ELR (cell line): Measurements from ENCODE around the gene ANKS6.

Source experiments
- DNase-seq: peaks from one replicate; pipeline ENCODE4 v3.0.0-alpha.2; 2015; ENCODE audit warnings: low read depth

The ANKS6 gene

GRCh38 chr9:98738741-98739140, 57.6 kb downstream of the ANKS6 start:
- no peak for DNase-seq

- DNase-seq, result no peak
These were observed 60.1 kb downstream of the ANKS6 start for GRCh38 chr9:98736226-98736625.

GRCh38 chr9:98732801-98733200, 63.6 kb downstream of the ANKS6 start:
- DNase-seq, result no peak

GRCh38 chr9:98732091-98732490, 64.3 kb downstream of the ANKS6 start:
- no peak for DNase-seq

GRCh38 chr9:98730871-98731270, 65.5 kb downstream of the ANKS6 start:
- no peak for DNase-seq

GRCh38 chr9:98728500-98728899, 67.9 kb downstream of the ANKS6 start:
- no peak for DNase-seq

- DNase-seq, result no peak
These were observed 68.9 kb downstream of the ANKS6 start for GRCh38 chr9:98727428-98727827.

- DNase-seq, result peak; percentile 42
These were observed 69.6 kb downstream of the ANKS6 start for GRCh38 chr9:98726735-98727134.

GRCh38 chr9:98724810-98725530, 71.4 kb downstream of the ANKS6 start:
- DNase-seq, result no peak

- DNase-seq, result no peak
These were observed 74.7 kb downstream of the ANKS6 start for GRCh38 chr9:98721643-98722042.

GRCh38 chr9:98720402-98720801, 76.0 kb downstream of the ANKS6 start:
- no peak for DNase-seq

GRCh38 chr9:98719055-98719454, 77.3 kb downstream of the ANKS6 start:
- no peak for DNase-seq

- DNase-seq, result no peak
These were observed 81.5 kb downstream of the ANKS6 start for GRCh38 chr9:98714833-98715232.

GRCh38 chr9:98712987-98713386, 83.4 kb downstream of the ANKS6 start:
- DNase-seq, result no peak

GRCh38 chr9:98709968-98710965, 86.1 kb downstream of the ANKS6 start:
- DNase-seq, result peak; percentile 57

GRCh38 chr9:98708933-98709911, 87.1 kb downstream of the ANKS6 start, which contains the start of gene GABBR2:
Gene GABBR2 (minus strand): TSS chr9:98708935. CDS start chr9:98708737, 198 bp downstream.
- peak; percentile 26 for DNase-seq

- DNase-seq, result peak; percentile 11
These were observed 88.0 kb downstream of the ANKS6 start for GRCh38 chr9:98708103-98708932.

GRCh38 chr9:98707166-98708102, 88.9 kb downstream of the ANKS6 start:
- DNase-seq, result peak; percentile 83

GRCh38 chr9:98706651-98707165, 89.6 kb downstream of the ANKS6 start:
- peak; percentile 14 for DNase-seq
